Endothelial cell of umbilical vein (primary cell): Measurements from ENCODE around the gene XPO5. TPM values are rescaled to one million over a fixed set of nuclear protein-coding genes. Genes with fewer than 3 reads are reported as not detected.

Experiments
- BruUV-seq: library from RNA; stranded (reverse); fragments of 400-500 nt; replicated peaks from 2 replicates; lab custom pipeline; 2021; lab: Mats Ljungman, UMichigan
- CTCF ChIA-PET: fragments of 300-600, 350-600 bp; sonication (Branson Sonifier 250); formaldehyde crosslinking; loops from one replicate; lab custom pipeline; 2021; ENCODE audit warnings: antibody characterized with exemption, inconsistent platforms; lab: Charles Lee
- POLR2A ChIA-PET: fragments of 300-600, 350-600 bp; sonication (Branson Sonifier 250); formaldehyde crosslinking; loops from one replicate; lab custom pipeline; 2021; ENCODE audit warnings: antibody characterized with exemption, inconsistent platforms; lab: Charles Lee
- DNase-seq: peaks from one replicate; pipeline ENCODE4 v3.0.0-alpha.2; 2011; ENCODE audit warnings: low read depth, low spot score
- FAIRE-seq: peaks from 2 replicates; lab custom pipeline; 2011; peaks lifted over from hg19 to GRCh38; lab: Jason Lieb, UNC
- H2AFZ ChIP-seq: 2 replicates; pipeline ENCODE4 v1.6.0; 2012; ENCODE audit warnings: low read depth, low read length, control low read depth, inconsistent platforms
- H3K27ac ChIP-seq: 2 replicates; pipeline ENCODE4 v1.5.1; 2011; ENCODE audit warnings: low read depth, mild to moderate bottlenecking, control low read depth, low read length, moderate library complexity; ENCODE audit not compliant: insufficient read depth
- H3K27me3 ChIP-seq, 2 experiments: 2 replicates each; pipeline versions ENCODE4 v1.6.0 to v1.6.1; 2011; ENCODE audit warnings: low read length in 2 of 2, mixed read lengths in 1 of 2; ENCODE audit not compliant: control insufficient read depth in 2 of 2, insufficient read depth in 2 of 2
- H3K36me3 ChIP-seq, 2 experiments: 2 replicates in 1 of 2; 3 replicates in 1 of 2; pipeline ENCODE4 v1.5.1; 2011; ENCODE audit warnings: low read length in 2 of 2, mild to moderate bottlenecking in 1 of 2, moderate library complexity in 1 of 2; ENCODE audit not compliant: control insufficient read depth in 2 of 2, insufficient read depth in 2 of 2; ENCODE audit errors: extremely low read depth in 1 of 2
- H3K4me1 ChIP-seq: 3 replicates; pipeline ENCODE4 v1.5.1; 2011; ENCODE audit warnings: mild to moderate bottlenecking, low read length; ENCODE audit not compliant: control insufficient read depth, insufficient read depth; ENCODE audit errors: extremely low read depth
- H3K4me2 ChIP-seq: 2 replicates; pipeline ENCODE4 v1.6.1; 2011; ENCODE audit warnings: low read length, control low read depth, mixed read lengths; ENCODE audit not compliant: insufficient read depth
- H3K4me3 ChIP-seq, 3 experiments: fragments of 200-600 bp in 1 of 3; sonication (generic), shearing (Covaris generic) in 1 of 3; replicated peaks in 1 of 3; 2 replicates each; pipeline ENCODE4 v1.5.1; 2011 to 2016; ENCODE audit warnings: control low read depth in 3 of 3, low read length in 3 of 3, mild to moderate bottlenecking in 2 of 3, inconsistent platforms in 1 of 3, low read depth in 1 of 3, moderate library complexity in 1 of 3; ENCODE audit not compliant: insufficient read depth in 1 of 3
- H3K79me2 ChIP-seq: 2 replicates; pipeline ENCODE4 v1.6.0; 2012; ENCODE audit warnings: low read length, inconsistent platforms; ENCODE audit not compliant: control insufficient read depth, insufficient read depth
- H3K9ac ChIP-seq: replicated peaks from 2 replicates; pipeline ENCODE3; 2011; ENCODE audit warnings: low read length, control low read depth; ENCODE audit not compliant: insufficient read depth; ENCODE audit errors: extremely low read depth
- H3K9me1 ChIP-seq: replicated peaks from 3 replicates; pipeline ENCODE4 v1.6.0; 2011; ENCODE audit warnings: mild to moderate bottlenecking, low read length; ENCODE audit not compliant: control insufficient read depth, insufficient read depth; ENCODE audit errors: extremely low read depth
- H3K9me3 ChIP-seq: replicated peaks from 2 replicates; pipeline ENCODE4 v1.5.1; 2012; ENCODE audit warnings: low read length, inconsistent platforms; ENCODE audit not compliant: control insufficient read depth, insufficient read depth
- H4K20me1 ChIP-seq: replicated peaks from 2 replicates; pipeline ENCODE3; 2011; ENCODE audit warnings: mild to moderate bottlenecking, low read length; ENCODE audit not compliant: control insufficient read depth, insufficient read depth; ENCODE audit errors: extremely low read depth
- CTCF ChIP-seq, 2 donors: IDR thresholded peaks; 1 replicate in 1 of 2; 2 replicates in 1 of 2; pipeline ENCODE4 v1.5.1; 2011; ENCODE audit warnings: low read length in 2 of 2, mild to moderate bottlenecking in 2 of 2, moderate library complexity in 2 of 2, control low read depth in 1 of 2, inconsistent platforms in 1 of 2, low read depth in 1 of 2; ENCODE audit not compliant: insufficient read depth in 1 of 2; ENCODE audit errors: extremely low read depth in 1 of 2
- EZH2 ChIP-seq: IDR thresholded peaks from 2 replicates; pipeline ENCODE4 v1.6.1; 2012; ENCODE audit warnings: borderline replicate concordance, low read depth, mild to moderate bottlenecking, moderate library complexity, low read length, inconsistent platforms; ENCODE audit not compliant: severe bottlenecking
- FOS ChIP-seq: IDR thresholded peaks from 2 replicates; pipeline ENCODE4 v1.6.1; 2011; ENCODE audit warnings: mild to moderate bottlenecking, low read length, moderate library complexity, borderline replicate concordance; ENCODE audit not compliant: insufficient read depth
- GATA2 ChIP-seq: IDR thresholded peaks from 2 replicates; pipeline ENCODE4 v1.7.0; 2011; ENCODE audit warnings: low read depth, mild to moderate bottlenecking, moderate library complexity, mixed read lengths, low read length; ENCODE audit not compliant: insufficient read length, insufficient read depth
- JUN ChIP-seq: IDR thresholded peaks from 2 replicates; pipeline ENCODE4 v1.6.1; 2011; ENCODE audit warnings: borderline replicate concordance, low read depth; ENCODE audit not compliant: insufficient read length, insufficient read depth
- MAX ChIP-seq: IDR thresholded peaks from 2 replicates; pipeline ENCODE4 v1.6.1; 2011; ENCODE audit not compliant: insufficient read depth, insufficient read length
- MYC ChIP-seq: IDR thresholded peaks from one replicate; pipeline ENCODE4 v1.6.1; 2011; ENCODE audit warnings: mild to moderate bottlenecking, low read depth, low read length
- POLR2A ChIP-seq: IDR thresholded peaks from 2 replicates; pipeline ENCODE4 v1.6.1; 2012; ENCODE audit warnings: low read depth, mild to moderate bottlenecking, control low read depth, low read length
- POLR2AphosphoS5 ChIP-seq: IDR thresholded peaks from 2 replicates; pipeline ENCODE4 v1.6.1; 2012; ENCODE audit warnings: low read depth, mild to moderate bottlenecking, control low read depth, low read length, moderate library complexity; ENCODE audit not compliant: insufficient read depth
- dilution Hi-C: fragments of 300-500 bp; cut with MboI; formaldehyde crosslinking; loops from one replicate; pipeline ENCODE4 v1.15.0; 2019; ENCODE audit warnings: low sequenced_read_pairs; ENCODE audit not compliant: extremely low pct_ligation_motif_present
- intact Hi-C: fragments of 100-400 bp; cut with micrococcal nuclease; formaldehyde crosslinking; loops from one replicate; pipeline ENCODE4 v1.10.0; 2022
- polyA plus RNA-seq, 4 experiments: library from polyadenylated mRNA; depleted of rRNA in 3 of 4; stranded (reverse) in 3 of 4; unstranded in 1 of 4; fragments of >200 nt; gene quantifications; 2 replicates each; pipeline versions ENCODE4 v1.2.1 to v1.2.3, GENCODE V29; 2011 to 2012; ENCODE audit warnings: missing spikeins in 1 of 4
- total RNA-seq: library from RNA; stranded (reverse); gene quantifications from 2 replicates; pipeline ENCODE4 v1.2.3, GENCODE V29; 2021

The XPO5 gene
- total and polyA plus RNA-seq, 2 donors (not counting 3 experiments of a cell fraction or from before 2014, with no cell fraction given) = 28.4 to 50.0 TPM

GRCh38 chr6:43623880-43624785 is 48.3 kb upstream of the XPO5 start:
- FAIRE-seq = no peak
- H3K9ac ChIP-seq = no peak overlapping the region
- no TSS peak for BruUV-seq
- H3K36me3 ChIP-seq = peaks cover 16 to 45% of the 10 kb centered on the region in 2 experiments
- dilution Hi-C loops (no loop called here), intact Hi-C loops (no loop called here)
- no peak overlapping the region for H3K4me2 ChIP-seq
- POLR2A ChIA-PET = no interaction called here
- no peaks in the 10 kb centered on the region for H3K27me3 ChIP-seq
- H3K9me1 ChIP-seq = no peaks in the 10 kb centered on the region
- no peaks in the 10 kb centered on the region for H3K9me3 ChIP-seq
- no peaks in the 10 kb centered on the region for H4K20me1 ChIP-seq
- no peak overlapping the region for H3K4me3 ChIP-seq
- H3K79me2 ChIP-seq = peaks cover 27% of the 10 kb centered on the region
- no peak for DNase-seq
- no peak overlapping the region for H3K27ac ChIP-seq
- peaks cover 20% of the 10 kb centered on the region for H3K4me1 ChIP-seq
- TF ChIP-seq JUN (no peak), FOS (no peak), EZH2 (no peak), CTCF (IDR thresholded peaks at IDR 0.05; ENCODE audit: extremely low read depth in 1 of 2, insufficient read depth in 1 of 2, low read depth in 1 of 2, low read length in 2 of 2) (no peak), GATA2 (no peak), POLR2AphosphoS5 (no peak), POLR2A (no peak), MYC (no peak), MAX (no peak)
- H2AFZ ChIP-seq = no peak overlapping the region
- CTCF ChIA-PET = no interaction called here
